Tibial nerve (tissue), 4 donors: ENCODE measurements around the gene KHDRBS2.

Experiments
- CTCF ChIP-seq, 5 experiments: fragments of 200-600 bp in 3 of 5; fragments of 450-650 bp in 2 of 5; sonication (generic) in 3 of 5; IDR thresholded peaks; one replicate each; pipeline ENCODE4 v1.5.1; 2016 to 2019; ENCODE audit warnings: antibody characterized with exemption in 5 of 5, mild to moderate bottlenecking in 3 of 5, moderate library complexity in 2 of 5
- EP300 ChIP-seq, 2 donors: sonication (generic); formaldehyde crosslinking; IDR thresholded peaks; one replicate each; pipeline ENCODE4 v1.6.1; 2017; ENCODE audit warnings: antibody characterized with exemption in 2 of 2, mild to moderate bottlenecking in 1 of 2
- POLR2A ChIP-seq, 2 donors: fragments of 450-650 bp; IDR thresholded peaks; one replicate each; pipeline ENCODE4 v1.6.1; 2017; ENCODE audit warnings: antibody characterized with exemption in 2 of 2, mild to moderate bottlenecking in 2 of 2, moderate library complexity in 2 of 2

GRCh38 chr6:61959196-61959595, 326.8 kb downstream of the KHDRBS2 start:
- TF ChIP-seq CTCF (IDR thresholded peaks at IDR 0.05) (no peak), POLR2A (IDR thresholded peaks at IDR 0.05) (no peak), EP300 (IDR thresholded peaks at IDR 0.05) (no peak)
